Fibroblast of skin of abdomen (primary cell): ENCODE measurements around the gene SMIM13.
"Not testable (repeated sequence)": the region's sequence is repeated elsewhere in the genome, so short reads cannot be mapped to it uniquely, and the experiment has no call there.

ENCODE experiments used
- DNase-seq: peaks from one replicate; pipeline ENCODE4 v3.0.0-alpha.2; 2013

SMIM13 gene

GRCh38 chr6:11085758-11086435, 7.7 kb upstream of the SMIM13 start:
- DNase-seq = peak; percentile 78

GRCh38 chr6:11087141-11087812, 6.4 kb upstream of the SMIM13 start:
- not testable (repeated sequence) for DNase-seq

- DNase-seq = no peak
These were observed 3.9 kb upstream of the SMIM13 start for GRCh38 chr6:11089695-11090094.

GRCh38 chr6:11091141-11091540, 2.5 kb upstream of the SMIM13 start:
- DNase-seq = not testable (repeated sequence)

GRCh38 chr6:11092668-11093375, 812 bp upstream of the SMIM13 start:
- no peak for DNase-seq

- DNase-seq = no peak
These were observed 333 bp upstream of the SMIM13 start for GRCh38 chr6:11093376-11093625.

- DNase-seq = peak; percentile 41
These were observed 797 bp downstream of the SMIM13 start for GRCh38 chr6:11094411-11094851.

GRCh38 chr6:11094941-11095340, 1.3 kb downstream of the SMIM13 start:
- DNase-seq = no peak

- DNase-seq = peak; percentile 67
These were observed 2.5 kb downstream of the SMIM13 start for GRCh38 chr6:11096109-11096508.

GRCh38 chr6:11097476-11097875, 3.8 kb downstream of the SMIM13 start:
- DNase-seq = no peak

GRCh38 chr6:11098004-11098403, 4.4 kb downstream of the SMIM13 start:
- DNase-seq = no peak

- no peak for DNase-seq
These were observed 7.8 kb downstream of the SMIM13 start for GRCh38 chr6:11101417-11101816.

- DNase-seq = no peak
These were observed 9.4 kb downstream of the SMIM13 start for GRCh38 chr6:11103065-11103464.

- DNase-seq = no peak
These were observed 15.1 kb downstream of the SMIM13 start for GRCh38 chr6:11108726-11109125.

GRCh38 chr6:11110921-11111768, 17.5 kb downstream of the SMIM13 start, which contains the start of gene ERVFRD-1:
Gene ERVFRD-1, minus strand, starts transcription at chr6:11111725. Its CDS starts 6,415 bp downstream, at chr6:11105310.
- DNase-seq = no peak

GRCh38 chr6:11111769-11112437, 18.3 kb downstream of the SMIM13 start:
- DNase-seq = no peak

GRCh38 chr6:11113038-11113437, 19.4 kb downstream of the SMIM13 start:
- DNase-seq = peak; percentile 82

GRCh38 chr6:11115808-11116536, 22.3 kb downstream of the SMIM13 start:
- DNase-seq = peak; percentile 27

- peak; percentile 42 for DNase-seq
These were observed 26.8 kb downstream of the SMIM13 start for GRCh38 chr6:11120271-11121005.

GRCh38 chr6:11121851-11122250, 28.2 kb downstream of the SMIM13 start:
- DNase-seq = no peak

- DNase-seq = no peak
These were observed 28.7 kb downstream of the SMIM13 start for GRCh38 chr6:11122380-11122779.
